Middle frontal gyrus (tissue), 1 donor: ENCODE measurements around the gene SPDYE16.
"Not testable (repeated sequence)": the region's sequence is repeated elsewhere in the genome, so short reads cannot be mapped to it uniquely, and the experiment has no call there.

ENCODE experiments used
- DNase-seq: peaks from one replicate; pipeline ENCODE4 v3.0.0-alpha.2; 2015; ENCODE audit warnings: low spot score; ENCODE audit errors: extremely low spot score

The SPDYE16 gene

DNA sequence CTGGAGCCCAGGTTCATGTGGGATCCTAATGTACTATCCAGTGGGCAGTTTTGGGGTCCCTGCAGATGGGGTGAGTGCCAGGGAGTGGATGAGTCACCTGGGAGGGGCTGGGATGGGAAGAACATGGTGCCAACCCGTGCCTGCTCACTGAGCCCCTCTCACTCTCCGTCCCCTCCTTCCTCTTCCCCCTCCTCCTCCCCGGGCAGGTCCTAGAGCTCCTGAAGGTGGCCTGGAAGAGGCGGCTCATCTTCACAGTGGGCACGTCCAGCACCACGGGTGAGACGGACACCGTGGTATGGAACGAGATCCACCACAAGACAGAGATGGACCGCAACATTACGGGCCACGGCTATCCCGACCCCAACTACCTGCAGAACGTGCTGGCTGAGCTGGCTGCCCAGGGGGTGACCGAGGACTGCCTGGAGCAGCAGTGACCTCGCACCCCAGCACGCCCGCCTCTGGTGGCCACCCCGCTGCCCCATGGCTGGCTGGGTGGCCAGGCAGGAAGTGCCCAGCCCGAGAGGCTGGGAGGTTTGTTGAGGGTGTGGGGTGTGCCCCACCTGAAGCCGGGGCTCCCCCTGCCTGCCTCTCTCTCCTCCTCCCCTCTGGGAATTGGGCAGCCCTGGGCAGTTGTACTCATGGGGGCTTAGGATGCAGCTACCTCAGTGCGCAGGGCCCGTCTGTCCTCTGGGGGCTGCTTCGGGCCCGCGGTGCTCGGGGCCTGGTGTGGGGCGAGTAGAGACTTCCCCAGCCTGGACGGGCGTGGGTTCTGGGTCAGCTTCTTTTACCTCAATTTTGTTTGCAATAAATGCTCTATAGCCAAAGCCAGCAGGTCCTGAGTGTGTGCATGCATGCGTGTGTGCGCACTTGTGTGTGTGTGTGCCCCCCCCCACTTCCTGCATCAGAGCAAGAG is 37.7 kb downstream of the SPDYE16 start:
- no peak for DNase-seq

DNA sequence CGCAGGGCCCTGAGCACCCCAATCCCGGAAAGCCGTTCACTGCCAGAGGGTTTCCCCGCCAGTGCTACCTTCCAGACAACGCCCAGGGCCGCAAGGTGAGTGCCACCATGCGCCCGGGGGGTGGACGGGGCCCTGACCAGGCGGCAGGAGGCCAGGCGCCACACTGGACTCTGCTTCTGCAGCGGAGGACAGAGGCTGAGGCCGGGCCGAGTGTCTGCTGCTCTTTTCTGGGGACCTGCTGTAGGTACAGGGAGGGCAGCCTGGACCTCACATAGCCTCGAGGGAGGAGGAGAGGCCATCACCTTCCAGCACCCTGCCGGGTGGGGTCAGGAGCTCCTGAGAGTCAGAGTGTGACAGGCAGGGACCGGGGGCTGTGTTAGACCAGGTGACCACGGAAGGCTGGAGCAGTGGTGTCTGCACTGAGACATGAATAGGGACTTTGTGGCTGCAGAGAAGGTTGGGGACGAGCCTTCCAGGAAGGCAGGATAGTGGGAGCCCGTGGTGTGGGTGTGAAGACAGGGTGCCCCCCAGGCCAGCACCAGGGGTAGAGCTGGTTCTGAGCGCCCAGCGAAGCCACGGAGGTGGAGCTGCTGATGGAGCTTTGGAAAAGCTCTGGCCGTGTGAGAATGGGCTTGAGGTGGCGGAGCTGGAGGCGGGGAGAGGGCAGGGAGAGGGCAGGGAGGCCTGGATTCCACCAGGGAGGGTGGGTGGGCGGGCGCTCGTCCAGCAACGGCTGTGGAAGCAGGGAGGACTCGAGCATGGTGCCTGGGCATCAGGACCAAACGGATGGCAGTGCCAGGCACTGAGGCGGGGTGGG is 38.5 kb downstream of the SPDYE16 start:
- not testable (repeated sequence) for DNase-seq

GRCh38 chr7:76503244-76503643 is 39.9 kb downstream of the SPDYE16 start:
- not testable (repeated sequence) for DNase-seq

- DNase-seq, result not testable (repeated sequence)
Observed at GRCh38 chr7:76502836-76503235, 40.3 kb downstream of the SPDYE16 start.

DNA sequence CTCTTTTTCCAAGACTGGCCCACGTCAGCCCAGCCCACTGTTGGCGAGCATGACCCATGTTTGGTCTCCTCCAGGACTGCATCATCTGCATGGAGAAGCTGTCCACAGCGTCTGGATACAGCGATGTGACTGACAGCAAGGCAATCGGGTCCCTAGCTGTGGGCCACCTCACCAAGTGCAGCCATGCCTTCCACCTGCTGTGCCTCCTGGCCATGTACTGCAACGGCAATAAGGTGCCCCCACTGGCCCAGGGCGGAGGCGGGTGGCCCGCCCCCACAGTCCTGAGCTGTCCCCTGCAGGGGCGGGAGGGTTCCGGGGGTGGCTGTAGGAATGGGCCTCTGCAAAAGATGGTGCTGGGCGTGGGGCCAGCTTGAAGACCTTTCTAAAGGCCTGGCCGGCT is 40.9 kb downstream of the SPDYE16 start:
- not testable (repeated sequence) for DNase-seq

GRCh38 chr7:76499924-76500241 is 43.2 kb downstream of the SPDYE16 start:
- DNase-seq, result not testable (repeated sequence)

GRCh38 chr7:76499201-76499923 is 43.7 kb downstream of the SPDYE16 start:
- not testable (repeated sequence) for DNase-seq

DNA sequence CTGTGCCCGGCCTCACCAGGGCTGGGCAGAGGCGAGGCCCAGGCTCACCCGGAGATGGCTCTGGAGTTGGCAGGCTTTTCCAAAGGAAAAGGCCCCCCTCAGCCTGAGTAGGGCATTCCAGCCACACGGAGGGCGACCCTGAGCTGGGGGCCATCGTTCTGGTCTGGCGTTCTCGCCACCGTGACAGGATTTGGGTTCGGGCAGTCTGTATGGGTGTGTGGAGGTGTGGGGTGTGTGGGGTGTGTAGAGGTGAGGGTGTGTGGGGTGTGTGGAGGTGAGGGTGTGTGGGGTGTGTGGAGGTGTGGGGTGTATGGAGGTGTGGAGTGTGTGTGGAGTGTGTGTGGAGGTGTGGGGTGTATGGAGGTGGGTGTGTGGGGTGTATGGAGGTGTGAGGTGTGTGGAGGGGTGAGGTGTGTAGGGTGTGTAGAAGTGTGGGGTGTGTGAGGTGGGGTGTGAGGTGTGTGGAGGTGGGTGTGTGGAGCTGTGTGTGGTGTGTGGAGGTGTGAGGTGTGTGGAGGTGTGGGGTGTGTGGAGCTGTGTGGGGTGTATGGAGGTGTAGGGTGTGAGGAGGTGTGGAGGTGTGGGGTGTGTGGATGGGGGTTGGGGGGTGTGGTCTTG is 44.4 kb downstream of the SPDYE16 start:
- not testable (repeated sequence) for DNase-seq

- DNase-seq, result not testable (repeated sequence)
Observed at GRCh38 chr7:76497918-76498582, 45.0 kb downstream of the SPDYE16 start.

DNA sequence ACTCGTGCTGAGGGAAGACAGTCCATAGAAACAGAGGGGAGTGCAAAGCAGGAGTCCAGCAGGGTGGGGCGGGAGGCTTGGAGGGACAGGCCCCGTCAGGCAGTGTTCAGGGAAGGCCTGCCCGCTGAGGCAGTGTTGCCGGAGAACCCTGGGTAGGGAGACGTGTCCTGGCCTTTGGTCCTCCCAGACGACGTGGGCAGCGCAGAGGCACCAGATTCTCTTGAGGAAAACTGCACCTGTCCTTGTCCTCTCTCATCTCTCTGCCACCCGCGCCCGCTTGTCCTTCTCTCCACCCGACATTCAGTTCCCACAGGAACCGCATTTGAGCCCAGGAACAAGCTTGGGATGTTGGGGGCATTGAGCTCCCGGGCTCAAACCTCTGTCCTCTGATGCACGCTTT is 47.4 kb downstream of the SPDYE16 start:
- not testable (repeated sequence) for DNase-seq

GRCh38 chr7:76492139-76492538 is 51.0 kb downstream of the SPDYE16 start:
- DNase-seq, result not testable (repeated sequence)

GRCh38 chr7:76487969-76488368 is 55.1 kb downstream of the SPDYE16 start:
- DNase-seq, result not testable (repeated sequence)

DNA sequence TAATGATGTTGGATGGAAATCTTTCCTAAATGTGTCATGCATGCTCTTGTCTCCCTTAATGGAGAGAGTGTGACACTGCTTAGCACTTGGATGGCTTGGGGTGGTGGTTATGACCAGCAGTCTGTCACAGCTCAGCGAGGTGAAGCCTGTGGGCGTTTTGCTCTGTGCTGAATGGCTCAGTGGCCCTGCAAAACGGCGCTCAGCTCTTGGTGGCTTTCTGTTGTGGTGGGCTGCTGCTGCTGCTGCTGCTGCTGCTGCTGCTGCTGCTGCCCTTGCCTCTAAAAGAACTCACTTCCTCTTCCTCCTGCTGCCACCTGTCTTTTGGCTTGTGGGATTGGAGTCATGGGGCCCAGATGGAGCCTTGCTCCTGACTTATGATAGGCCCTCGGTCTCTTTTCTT is 56.5 kb downstream of the SPDYE16 start:
- DNase-seq, result not testable (repeated sequence)

DNA sequence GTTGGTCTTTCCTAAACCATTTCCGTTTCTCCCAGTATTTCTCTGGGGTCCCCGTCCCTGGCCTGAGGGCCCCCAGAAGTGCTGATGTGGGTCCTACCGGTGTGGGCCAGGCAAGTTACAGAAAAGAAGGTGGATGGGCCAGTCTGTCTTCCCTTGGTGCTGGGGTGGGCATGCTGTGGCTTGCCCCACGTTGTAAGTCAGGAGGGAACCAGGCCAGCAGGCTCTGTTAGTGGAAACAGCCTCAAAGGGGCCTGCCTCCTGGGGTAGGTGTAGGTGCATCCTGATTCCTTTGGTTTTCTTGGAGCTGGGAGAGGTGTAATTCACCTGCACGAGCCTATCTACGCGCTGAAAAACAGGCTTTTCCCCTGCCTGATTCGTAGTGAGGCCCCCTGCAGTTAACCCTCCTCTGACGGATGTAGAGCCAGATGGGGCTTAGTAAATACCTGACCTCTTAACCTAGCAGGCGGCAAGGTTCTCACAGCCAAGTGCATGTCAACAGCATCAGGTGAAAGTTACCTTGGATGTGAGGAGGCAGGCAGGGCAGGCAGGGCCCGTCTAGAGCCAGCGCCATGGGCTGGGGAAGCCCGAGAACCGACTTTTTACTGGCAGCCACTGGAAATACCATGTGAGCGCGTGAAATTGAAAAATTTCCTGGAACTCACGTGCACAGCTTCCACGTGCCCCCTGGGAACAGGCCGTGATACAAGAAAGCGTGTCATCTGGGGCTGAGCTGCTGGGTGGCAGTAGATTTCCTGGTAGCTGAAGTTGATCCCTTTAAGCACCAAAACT is 57.1 kb downstream of the SPDYE16 start:
- DNase-seq, result not testable (repeated sequence)

GRCh38 chr7:76484456-76484855 is 58.6 kb downstream of the SPDYE16 start:
- DNase-seq, result not testable (repeated sequence)

DNA sequence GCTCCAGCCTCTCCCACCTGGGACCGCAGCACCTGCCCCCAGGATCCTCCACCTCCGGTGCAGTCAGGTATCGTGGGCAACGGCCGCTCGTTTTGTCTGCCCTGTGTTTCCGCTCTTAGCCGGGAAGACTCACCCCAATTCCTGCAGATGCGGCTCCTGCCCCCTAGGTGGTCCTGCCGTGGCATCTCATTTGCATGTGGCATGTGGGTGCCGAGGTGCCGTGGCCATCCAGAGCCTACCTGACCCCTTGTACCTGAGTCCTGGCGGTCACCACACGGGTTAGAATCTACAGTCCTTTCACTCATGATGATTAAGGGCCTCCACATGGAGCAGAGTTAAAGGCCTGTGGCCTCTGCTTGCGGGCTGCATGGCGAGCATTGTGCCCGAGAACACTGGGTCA is 60.0 kb downstream of the SPDYE16 start:
- DNase-seq, result not testable (repeated sequence)

DNA sequence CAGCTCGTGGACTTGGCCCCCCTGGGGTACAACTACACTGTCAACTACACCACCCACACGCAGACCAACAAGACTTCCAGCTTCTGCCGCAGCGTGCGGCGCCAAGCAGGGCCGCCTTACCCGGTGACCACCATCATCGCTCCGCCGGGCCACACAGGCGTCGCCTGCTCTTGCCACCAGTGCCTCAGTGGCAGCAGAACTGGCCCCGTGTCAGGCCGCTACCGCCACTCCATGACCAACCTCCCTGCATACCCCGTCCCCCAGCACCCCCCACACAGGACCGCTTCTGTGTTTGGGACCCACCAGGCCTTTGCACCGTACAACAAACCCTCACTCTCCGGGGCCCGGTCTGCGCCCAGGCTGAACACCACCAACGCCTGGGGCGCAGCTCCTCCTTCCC is 60.4 kb downstream of the SPDYE16 start:
- not testable (repeated sequence) for DNase-seq
